GM18511 (cell line): ENCODE data around the gene NBPF1.
"Not testable (repeated sequence)": the region's sequence is repeated elsewhere in the genome, so short reads cannot be mapped to it uniquely, and the experiment has no call there.

Source experiments
- ATAC-seq: cut with Tn5 transposase; IDR thresholded peaks from one replicate; pipeline ENCODE4 v1.9.1; 2021; ENCODE audit warnings: mild to moderate bottlenecking, moderate library complexity; ENCODE audit not compliant: unreplicated experiment

NBPF1 gene

GRCh38 chr1:16518913-16519254, 94.5 kb downstream of the NBPF1 start:
- not testable (repeated sequence) for ATAC-seq

GRCh38 chr1:16516694-16517410, 96.5 kb downstream of the NBPF1 start:
- not testable (repeated sequence) for ATAC-seq

GRCh38 chr1:16514107-16515055, 99.0 kb downstream of the NBPF1 start, which contains the start of gene RNU1-1:
RNU1-1 (minus strand) TSS chr1:16514285.
- peak; percentile 26 for ATAC-seq

GRCh38 chr1:16513412-16514106, 99.8 kb downstream of the NBPF1 start:
- peak; percentile 86 for ATAC-seq

GRCh38 chr1:16512624-16513411, 100.5 kb downstream of the NBPF1 start:
- ATAC-seq = not testable (repeated sequence)
